HG03159 (cell line): ENCODE measurements around the gene NPPC.
"Not testable (repeated sequence)": the region's sequence is repeated elsewhere in the genome, so short reads cannot be mapped to it uniquely, and the experiment has no call there.

Experiments used
- ATAC-seq: cut with Tn5 transposase; IDR thresholded peaks from one replicate; pipeline ENCODE4 v1.9.1; 2021; ENCODE audit warnings: mild to moderate bottlenecking, moderate library complexity; ENCODE audit not compliant: unreplicated experiment

Gene NPPC

DNA sequence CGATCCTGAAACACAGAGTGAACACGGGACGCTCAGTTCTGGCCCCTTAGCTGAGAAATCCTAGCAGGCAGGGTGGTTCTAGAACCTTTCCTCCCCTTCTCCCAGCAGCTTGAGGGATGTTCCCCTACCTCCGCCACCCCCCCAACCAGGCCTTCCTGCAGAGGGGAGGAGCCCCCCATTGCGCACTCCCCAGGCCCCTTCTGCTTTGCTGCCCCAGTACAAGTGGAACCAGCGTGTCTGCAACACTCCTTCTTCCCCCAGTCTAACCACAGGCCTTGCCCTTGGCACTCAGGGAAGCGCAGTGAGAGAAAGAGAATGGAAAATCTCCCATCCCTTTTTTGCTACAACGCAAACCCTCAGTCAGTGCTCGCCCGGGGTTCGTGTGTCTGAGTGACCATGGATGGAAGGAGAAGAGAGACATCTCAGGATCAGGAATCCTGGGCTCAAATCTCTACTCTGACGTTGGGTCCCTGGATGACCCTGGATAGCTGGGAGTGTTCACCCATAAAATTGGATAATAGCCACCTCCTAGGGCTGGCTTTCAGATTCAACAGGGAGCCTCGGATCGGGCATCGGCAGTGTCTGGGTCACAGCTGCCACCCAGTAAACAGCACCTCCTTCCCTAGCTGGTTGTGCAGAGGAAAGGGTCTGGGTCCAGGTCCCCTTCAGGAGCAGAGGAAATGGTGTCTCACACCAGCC is 3.7 kb downstream of the NPPC start:
- no peak for ATAC-seq

GRCh38 chr2:231920795-231921194 is 5.4 kb downstream of the NPPC start:
- ATAC-seq: no peak

DNA sequence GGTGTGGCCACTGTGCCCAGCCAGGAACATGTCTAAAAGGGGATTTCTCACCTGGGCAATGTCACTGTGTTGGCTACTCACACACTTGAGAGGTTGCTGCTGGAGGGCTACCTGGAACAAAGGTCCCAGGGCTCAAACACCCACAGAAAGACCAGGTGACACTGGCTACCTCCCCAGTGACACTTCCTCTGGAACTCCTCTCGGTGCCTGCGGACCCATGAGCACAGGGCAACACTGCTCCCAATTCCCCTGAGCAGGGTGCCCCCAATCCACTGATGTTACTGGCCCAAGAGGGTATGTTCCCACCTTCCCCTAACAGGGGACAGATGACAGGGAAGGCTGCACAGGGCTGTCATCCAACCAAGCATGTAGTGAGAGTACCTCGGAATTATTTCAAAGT is 5.8 kb downstream of the NPPC start:
- ATAC-seq: no peak

DNA sequence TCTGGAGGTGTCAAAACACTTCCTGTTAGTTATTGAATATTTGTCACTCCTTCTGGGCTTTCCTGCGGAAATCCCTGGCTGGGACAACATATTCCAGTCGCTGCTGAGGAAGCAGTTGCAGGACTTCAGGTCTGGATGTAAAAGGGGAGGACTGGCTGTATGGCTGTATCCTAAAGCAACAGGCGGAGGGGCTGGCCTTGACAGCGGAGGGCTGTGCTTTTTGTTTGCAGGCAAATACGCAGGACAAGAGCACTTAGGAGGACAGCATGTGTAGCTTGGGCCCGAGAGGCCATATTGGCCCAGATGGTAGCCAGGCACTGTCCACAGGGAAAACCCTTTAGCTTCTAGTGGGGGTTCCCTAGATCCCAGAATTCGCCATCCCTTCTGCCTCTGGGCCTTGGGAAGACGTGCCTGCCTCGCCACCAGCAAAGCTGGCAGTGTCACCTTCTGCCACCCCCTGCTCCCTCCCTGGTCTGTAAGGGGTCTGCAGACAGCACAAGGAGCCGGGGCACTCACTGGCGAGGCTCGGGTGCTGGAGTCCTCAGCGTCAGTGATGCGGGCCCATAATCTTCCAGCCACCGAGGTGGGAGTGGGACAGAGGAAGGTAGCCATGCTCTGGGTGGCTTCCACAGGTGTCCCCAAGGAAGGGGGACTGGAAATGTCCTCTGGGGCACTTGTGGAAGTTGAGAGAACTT is 6.7 kb downstream of the NPPC start:
- no peak for ATAC-seq

DNA sequence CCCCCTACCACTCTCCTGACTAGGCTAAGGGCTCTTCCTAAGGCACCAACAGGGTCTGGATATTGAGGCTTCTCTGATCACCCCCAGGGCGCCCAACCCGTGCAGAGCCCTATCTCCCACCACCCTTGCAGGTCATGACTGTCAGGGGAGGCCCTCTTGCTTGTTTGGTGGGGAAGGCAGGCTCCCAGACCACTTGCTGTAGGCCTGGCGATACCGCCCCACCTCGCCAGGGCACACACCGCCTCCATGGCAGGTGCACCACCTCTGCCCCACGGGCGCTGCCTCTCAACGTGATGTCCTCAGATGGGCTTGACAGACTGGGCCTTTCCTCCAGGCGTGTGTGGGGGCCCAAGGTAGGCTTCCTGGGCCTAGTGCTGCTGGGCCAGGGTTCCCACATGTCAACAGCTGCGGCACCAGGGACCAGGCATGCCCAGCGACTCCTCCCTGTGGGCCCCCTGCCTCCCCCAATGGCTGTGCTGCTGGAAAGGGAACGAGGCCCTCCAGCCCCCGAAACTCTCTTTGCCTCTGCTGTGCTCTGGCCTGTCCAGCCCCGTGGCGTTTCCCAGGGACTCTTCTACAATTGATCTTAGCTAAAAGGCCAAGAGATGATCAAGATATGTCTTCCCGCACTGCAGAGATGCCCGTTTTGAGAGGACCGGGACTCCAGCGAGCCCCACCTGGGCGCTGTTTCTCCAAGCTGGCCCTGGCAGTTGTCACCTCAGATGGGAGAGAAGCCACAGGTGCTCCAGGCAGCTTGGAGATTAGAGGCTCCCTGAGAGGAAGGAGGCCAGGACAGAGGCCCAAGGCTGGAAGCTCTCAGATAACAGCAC is 7.5 kb downstream of the NPPC start:
- ATAC-seq: no peak

DNA sequence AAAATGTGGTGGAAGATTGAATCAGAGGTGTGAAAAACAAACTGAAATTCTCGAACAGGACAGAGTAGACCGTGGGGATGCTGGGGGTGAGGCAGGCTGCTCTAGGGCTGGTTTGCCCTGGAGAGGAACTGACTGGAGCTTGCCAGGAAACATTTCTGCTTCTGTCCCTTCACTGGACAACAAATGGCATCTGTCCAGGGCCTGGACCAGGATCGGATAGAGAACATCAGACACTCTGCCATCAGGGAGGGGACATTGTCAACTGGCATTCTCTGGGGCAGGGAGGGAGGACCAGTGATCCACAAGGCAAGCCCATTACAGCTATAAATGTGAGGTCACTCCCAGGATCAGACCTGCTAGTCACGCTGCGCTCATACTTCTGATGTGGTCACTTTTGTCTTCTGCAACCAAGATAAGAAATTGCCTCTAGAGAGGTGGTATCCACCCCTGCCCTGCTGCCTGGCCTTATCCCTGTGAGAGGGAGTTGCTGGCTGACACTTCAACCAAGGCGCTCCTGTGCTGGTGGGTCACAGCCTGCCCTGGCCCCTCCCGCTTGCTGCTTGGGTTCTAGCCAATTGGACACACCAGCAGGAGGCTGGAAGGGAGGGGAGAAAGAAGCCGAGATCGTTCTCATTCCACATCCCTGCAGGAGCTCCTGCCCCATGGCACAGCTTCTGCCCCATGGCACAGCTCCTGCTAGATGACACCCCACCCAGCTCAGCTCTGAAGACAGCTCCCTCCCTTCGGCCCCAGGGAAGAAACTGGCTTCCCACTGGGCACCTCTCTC is 8.7 kb downstream of the NPPC start:
- ATAC-seq: no peak

GRCh38 chr2:231914077-231914690 is 12.0 kb downstream of the NPPC start:
- ATAC-seq: no peak

DNA sequence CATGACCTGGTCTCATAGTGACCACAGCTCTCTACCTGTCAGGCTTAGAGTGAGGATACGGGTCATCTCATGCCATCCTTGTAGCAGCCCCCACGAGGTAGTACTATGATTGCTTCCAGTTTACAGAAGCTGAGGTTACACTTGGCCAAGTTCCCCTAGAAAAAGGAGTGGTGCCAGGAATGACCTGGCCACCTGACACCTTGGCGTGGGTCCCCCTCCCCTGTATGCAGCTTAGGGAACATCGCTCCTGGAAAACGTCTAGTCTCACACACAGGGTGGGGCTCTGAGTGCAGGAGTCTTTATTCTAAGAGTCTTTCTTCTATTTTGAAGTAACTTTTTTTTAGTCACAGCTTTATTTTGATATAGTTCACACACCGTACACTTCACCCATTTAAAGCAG is 14.8 kb downstream of the NPPC start:
- ATAC-seq: no peak

- no peak for ATAC-seq
Measured at GRCh38 chr2:231910771-231911170, 15.4 kb downstream of the NPPC start.

DNA sequence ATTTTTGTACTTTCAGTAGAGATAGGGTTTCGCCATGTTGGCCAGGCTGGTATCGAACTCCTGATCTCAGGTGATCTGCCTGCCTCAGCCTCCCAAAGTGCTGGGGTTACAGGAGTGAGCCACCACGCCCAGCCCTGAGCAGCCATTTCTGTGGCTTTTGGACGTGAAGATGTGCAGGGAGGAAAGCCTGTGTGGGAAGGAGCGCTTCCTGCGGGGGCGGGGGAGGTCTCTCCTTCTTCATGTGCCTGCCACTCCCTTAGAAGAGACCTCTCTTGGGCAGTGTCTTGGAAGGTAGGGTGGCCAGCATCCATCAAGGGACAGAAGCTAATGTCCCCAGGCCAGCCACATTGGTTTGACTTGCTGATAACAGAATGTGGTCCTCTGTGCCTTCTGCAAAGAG is 16.0 kb downstream of the NPPC start:
- not testable (repeated sequence) for ATAC-seq

- ATAC-seq: no peak
Measured at GRCh38 chr2:231909631-231910030, 16.6 kb downstream of the NPPC start.

DNA sequence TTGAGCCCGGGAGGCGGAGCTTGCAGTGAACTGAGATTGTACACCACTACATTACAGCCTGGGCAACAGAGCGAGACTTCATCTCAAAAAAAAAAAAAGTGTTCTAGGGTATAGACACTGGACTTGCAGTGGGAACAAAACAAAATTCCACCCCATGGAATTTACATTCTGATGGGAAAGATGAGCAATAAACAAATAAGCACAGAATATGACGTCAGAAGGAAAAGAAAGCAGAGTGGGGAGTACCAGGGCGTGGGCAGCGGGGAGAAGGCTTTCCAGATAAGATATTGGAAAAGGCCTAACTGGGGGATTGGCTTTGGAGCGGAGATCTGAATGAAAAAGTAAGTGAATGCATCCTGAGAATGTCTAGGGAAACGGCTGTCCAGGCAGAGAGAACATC is 17.6 kb downstream of the NPPC start:
- no peak for ATAC-seq

- ATAC-seq: no peak
Measured at GRCh38 chr2:231907765-231908164, 18.4 kb downstream of the NPPC start.

DNA sequence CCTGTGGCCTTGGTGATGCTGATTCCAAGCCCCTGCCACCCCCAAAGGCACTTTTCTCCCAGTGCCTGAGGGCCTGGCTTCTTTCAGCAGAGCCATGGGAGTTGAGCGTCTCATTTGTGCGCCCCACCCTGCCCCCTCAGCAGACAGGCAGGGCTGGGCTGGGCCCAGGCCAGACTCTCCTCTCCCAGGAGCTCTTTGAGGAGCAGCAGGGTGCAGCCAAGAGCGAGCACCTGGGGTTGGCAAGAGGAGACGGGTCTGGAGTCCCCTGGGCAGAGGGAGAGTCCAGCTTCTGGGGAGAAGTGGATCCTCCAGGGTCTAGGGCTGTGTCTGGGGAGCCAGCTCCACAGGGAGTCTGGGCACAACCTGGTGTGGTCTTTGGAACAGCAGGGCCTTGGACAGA is 21.2 kb downstream of the NPPC start:
- ATAC-seq: no peak

- no peak for ATAC-seq
Measured at GRCh38 chr2:231904161-231904611, 22.0 kb downstream of the NPPC start.

- no peak for ATAC-seq
Measured at GRCh38 chr2:231902598-231902997, 23.6 kb downstream of the NPPC start.

DNA sequence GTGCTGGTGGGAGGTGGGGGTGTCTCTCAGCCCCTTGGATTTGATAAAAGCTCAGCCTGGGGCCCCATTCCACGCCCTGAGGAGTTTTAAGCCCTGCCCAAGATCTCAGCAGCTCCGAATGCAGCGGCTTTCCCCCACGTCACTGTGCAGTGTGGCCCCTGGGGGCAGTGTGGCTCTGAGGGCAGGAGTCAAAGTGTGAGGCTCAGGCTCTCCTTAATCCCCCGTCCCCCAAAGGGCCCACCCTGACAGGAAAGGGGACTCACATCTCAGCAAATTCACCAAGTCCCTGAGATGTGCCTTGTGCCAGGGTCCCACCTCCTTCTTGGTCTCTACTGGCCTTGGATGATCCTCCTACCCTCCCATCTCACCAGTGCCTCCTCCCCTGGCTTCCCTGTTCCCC is 25.2 kb downstream of the NPPC start:
- no peak for ATAC-seq

GRCh38 chr2:231900486-231900942 is 25.7 kb downstream of the NPPC start:
- ATAC-seq: no peak

DNA sequence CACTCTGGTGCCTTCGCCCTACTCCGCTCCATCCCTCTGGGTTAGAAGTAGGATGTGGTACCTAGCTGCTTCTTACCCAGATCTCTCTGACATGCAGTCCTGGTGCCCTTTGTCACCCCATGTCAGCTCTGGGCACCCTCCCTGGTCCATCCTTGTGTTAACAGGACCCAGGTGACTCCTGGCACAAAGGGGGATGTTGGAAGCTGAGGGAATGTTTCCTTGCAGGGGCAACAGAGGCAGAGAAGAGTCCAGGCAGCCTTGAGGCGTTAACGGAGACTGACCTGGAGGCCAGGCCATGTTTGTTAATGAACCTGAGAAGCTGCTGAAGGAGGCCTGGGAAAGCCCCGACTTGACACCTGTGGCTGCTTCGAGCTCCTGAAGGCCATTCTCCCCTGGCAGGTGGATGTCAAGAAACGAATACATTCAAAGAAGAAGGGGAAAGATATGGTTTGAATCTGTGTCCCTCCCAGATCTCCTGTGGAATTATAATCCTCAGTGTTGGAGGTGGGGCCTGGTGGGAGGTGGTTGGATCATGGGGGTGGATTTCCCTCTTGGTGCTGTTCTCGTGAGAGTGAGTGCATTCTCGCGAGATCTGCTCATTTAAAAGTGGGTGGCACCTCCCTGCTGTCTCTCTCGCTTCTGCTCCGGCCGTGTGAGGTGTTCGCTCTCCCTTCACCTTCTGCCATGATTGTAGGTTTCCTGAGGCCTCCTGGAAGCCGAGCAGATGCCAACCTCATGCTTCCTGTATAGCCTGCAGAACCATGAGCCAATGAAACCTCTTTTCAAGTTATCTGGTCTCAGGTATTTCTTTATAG is 31.4 kb downstream of the NPPC start:
- no peak for ATAC-seq

GRCh38 chr2:231891514-231891905 is 34.7 kb downstream of the NPPC start:
- ATAC-seq: no peak
